ACHN (cell line): Measurements from ENCODE around the gene PLAC1.

Source experiments
- DNase-seq: peaks from one replicate; pipeline ENCODE4 v3.0.0-alpha.2; 2015
- in situ Hi-C: cut with HindIII; loops from 2 replicates; pipeline ENCODE4 v1.10.0; 2017; ENCODE audit warnings: low sequenced_read_pairs, low pct_ligation_motif_present, low pct_unique_long_range_greater_than_20kb

The PLAC1 gene

DNA sequence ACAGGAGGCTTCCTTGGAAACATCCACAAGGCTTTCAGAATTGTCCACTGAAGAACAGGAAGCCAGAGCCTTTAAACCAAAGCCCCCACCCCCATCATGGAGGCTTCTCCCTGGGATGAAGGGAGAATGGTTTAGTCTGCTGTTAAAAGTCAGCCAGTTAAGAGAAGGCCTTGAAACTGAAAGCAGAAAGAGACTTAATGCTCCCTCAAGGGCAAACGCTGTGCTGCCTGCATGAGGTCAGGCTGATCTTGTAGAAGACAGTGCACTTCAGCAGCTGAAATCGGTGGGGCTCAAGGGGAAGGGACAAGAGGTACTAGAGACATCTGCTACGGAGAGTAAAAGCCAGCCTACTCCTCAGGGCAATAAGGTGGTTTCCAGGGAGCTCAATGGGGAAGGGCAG is 129.3 kb downstream of the PLAC1 start:
- in situ Hi-C loops: no loop called here
- no peak for DNase-seq

GRCh38 chrX:134526399-134526798 is 131.9 kb downstream of the PLAC1 start:
- in situ Hi-C loops: no loop called here
- peak; percentile 28 for DNase-seq

- no peak for DNase-seq
- in situ Hi-C loops: no loop called here
These were observed 133.0 kb downstream of the PLAC1 start for GRCh38 chrX:134525086-134525792.

- in situ Hi-C loops: loop anchor here (25.0 kb wide), 1 partner anchor 238 kb away; no protein-coding TSS in a partner anchor
- no peak for DNase-seq
These were observed 134.1 kb downstream of the PLAC1 start for GRCh38 chrX:134524181-134524580.

DNA sequence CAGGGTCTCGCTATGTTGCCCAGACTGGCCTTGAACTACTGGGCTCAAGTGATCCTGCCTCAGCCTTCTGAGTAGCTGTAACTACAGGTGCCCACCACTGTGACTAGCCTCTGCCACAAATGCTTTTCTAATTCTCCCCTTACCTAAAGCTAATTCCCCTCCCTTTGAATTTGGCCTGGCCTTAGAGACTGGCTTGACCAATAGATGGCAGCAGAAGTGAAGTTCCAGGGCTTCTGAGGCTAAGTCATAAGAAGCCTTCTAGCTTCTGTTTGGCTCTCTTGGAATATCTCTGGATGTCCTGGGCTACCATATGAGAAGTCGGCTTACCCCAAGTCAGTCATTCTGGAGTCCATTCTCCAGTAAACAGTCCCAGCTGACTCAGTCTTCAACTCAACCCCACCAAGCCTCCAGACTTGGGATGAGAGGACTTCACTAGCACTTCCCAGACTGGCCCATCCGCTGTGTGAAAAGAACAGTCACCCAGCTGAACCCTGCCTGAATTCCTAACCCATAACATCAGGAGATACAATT is 137.3 kb downstream of the PLAC1 start:
- in situ Hi-C loops: loop anchor here (25.0 kb wide), 1 partner anchor 241 kb away; no protein-coding TSS in a partner anchor
- peak; percentile 53 for DNase-seq
